IMR-90 (cell line): ENCODE results near the gene CCNA2. TPM values are rescaled to one million over a fixed set of nuclear protein-coding genes. Genes with fewer than 3 reads are reported as not detected.

Experiments used
- ATAC-seq: fragments of 200-7000 bp; cut with Tn5 transposase; 2 replicates; pipeline ENCODE4 v1.9.1; 2020; ENCODE audit warnings: low read depth, mild to moderate bottlenecking, moderate library complexity
- BruUV-seq: library from RNA; stranded (reverse); fragments of 400-500 nt; replicated peaks from 2 replicates; lab custom pipeline; 2021; lab: Mats Ljungman, UMichigan
- CTCF ChIA-PET: fragments of 300-600 bp; formaldehyde crosslinking; extraction: SDS; loops from one replicate; lab custom pipeline; 2021; ENCODE audit warnings: antibody characterized with exemption; lab: Yijun Ruan, JAX
- POLR2A ChIA-PET: fragments of 300-600 bp; sonication (Branson Sonifier 250); formaldehyde crosslinking; loops from one replicate; lab custom pipeline; 2022; ENCODE audit warnings: antibody characterized with exemption; ENCODE audit not compliant: unreplicated experiment; lab: Charles Lee
- DNase-seq: peaks from one replicate; pipeline ENCODE4 v3.0.0; 2013
- H2AFZ ChIP-seq: replicated peaks from 2 replicates; pipeline ENCODE3; 2013; ENCODE audit warnings: low read length, mild to moderate bottlenecking; ENCODE audit not compliant: poor library complexity
- H2AK5ac ChIP-seq: 2 replicates; pipeline ENCODE4 v1.6.1; 2013; ENCODE audit warnings: low read depth, low read length, inconsistent platforms
- H2AK9ac ChIP-seq: replicated peaks from 2 replicates; pipeline ENCODE3; 2013; ENCODE audit warnings: mild to moderate bottlenecking, low read depth, low read length, moderate library complexity; ENCODE audit not compliant: poor library complexity
- H2BK120ac ChIP-seq: 2 replicates; pipeline ENCODE4 v1.6.1; 2013; ENCODE audit warnings: low read depth, low read length, inconsistent platforms
- H2BK15ac ChIP-seq: 3 replicates; pipeline ENCODE4 v1.6.1; 2013; ENCODE audit warnings: low read depth, low read length, inconsistent platforms
- H2BK20ac ChIP-seq: 2 replicates; pipeline ENCODE4 v1.6.1; 2013; ENCODE audit warnings: low read depth, mild to moderate bottlenecking, inconsistent platforms, low read length, moderate library complexity
- H2BK5ac ChIP-seq: 2 replicates; pipeline ENCODE4 v1.6.1; 2013; ENCODE audit warnings: mild to moderate bottlenecking, low read depth, low read length, inconsistent platforms; ENCODE audit not compliant: poor library complexity, severe bottlenecking
- H3K14ac ChIP-seq: replicated peaks from 2 replicates; pipeline ENCODE4 v1.6.1; 2013; ENCODE audit warnings: low read depth, low read length, inconsistent platforms
- H3K18ac ChIP-seq: 2 replicates; pipeline ENCODE4 v1.6.1; 2013; ENCODE audit warnings: low read depth, low read length, control low read depth
- H3K23ac ChIP-seq: 2 replicates; pipeline ENCODE4 v1.6.1; 2013; ENCODE audit warnings: low read depth, low read length, inconsistent platforms
- H3K27ac ChIP-seq: 2 replicates; pipeline ENCODE4 v1.5.1; 2013; ENCODE audit warnings: mild to moderate bottlenecking, control low read depth, low read length; ENCODE audit not compliant: insufficient read depth
- H3K27me3 ChIP-seq: 2 replicates; pipeline ENCODE4 v1.6.1; 2013; ENCODE audit warnings: low read length; ENCODE audit not compliant: control insufficient read depth, insufficient read depth
- H3K36me3 ChIP-seq: 2 replicates; pipeline ENCODE4 v1.6.1; 2013; ENCODE audit warnings: low read length, mixed read lengths; ENCODE audit not compliant: control insufficient read depth, insufficient read depth
- H3K4ac ChIP-seq: 2 replicates; pipeline ENCODE4 v1.6.1; 2013; ENCODE audit warnings: low read depth, low read length, inconsistent platforms
- H3K4me1 ChIP-seq: 2 replicates; pipeline ENCODE4 v1.6.1; 2013; ENCODE audit warnings: low read length, mixed read lengths; ENCODE audit not compliant: control insufficient read depth, insufficient read depth
- H3K4me2 ChIP-seq: 2 replicates; pipeline ENCODE4 v1.6.1; 2013; ENCODE audit warnings: low read depth, mild to moderate bottlenecking, control low read depth, low read length, moderate library complexity
- H3K4me3 ChIP-seq: 2 replicates; pipeline ENCODE4 v1.5.1; 2013; ENCODE audit warnings: low read depth, mild to moderate bottlenecking, control low read depth, low read length, moderate library complexity; ENCODE audit not compliant: insufficient read depth
- H3K56ac ChIP-seq: 2 replicates; pipeline ENCODE4 v1.6.1; 2013; ENCODE audit warnings: low read length, inconsistent platforms; ENCODE audit not compliant: insufficient read depth; ENCODE audit errors: extremely low read depth
- H3K79me1 ChIP-seq, 2 experiments: 2 replicates each; pipeline ENCODE4 v1.6.1; 2013; ENCODE audit warnings: low read length in 2 of 2, inconsistent platforms in 1 of 2, low read depth in 1 of 2
- H3K9ac ChIP-seq: 2 replicates; pipeline ENCODE4 v1.6.1; 2013; ENCODE audit warnings: low read depth, low read length, control low read depth
- H3K9me1 ChIP-seq: 2 replicates; pipeline ENCODE4 v1.6.1; 2013; ENCODE audit warnings: low read length, inconsistent platforms; ENCODE audit not compliant: insufficient read depth
- H3K9me3 ChIP-seq: 2 replicates; pipeline ENCODE4 v1.6.1; 2013; ENCODE audit warnings: low read length; ENCODE audit not compliant: control insufficient read depth, insufficient read depth
- H4K20me1 ChIP-seq: 2 replicates; pipeline ENCODE4 v1.6.1; 2013; ENCODE audit warnings: low read length, inconsistent platforms; ENCODE audit not compliant: insufficient read depth
- H4K5ac ChIP-seq: 2 replicates; pipeline ENCODE4 v1.6.1; 2013; ENCODE audit warnings: mild to moderate bottlenecking, low read depth, low read length, control low read depth
- H4K8ac ChIP-seq, 2 experiments: 2 replicates each; pipeline ENCODE4 v1.6.1; 2013; ENCODE audit warnings: low read depth in 2 of 2, low read length in 2 of 2, control low read depth in 1 of 2, inconsistent platforms in 1 of 2
- H4K91ac ChIP-seq: 2 replicates; pipeline ENCODE4 v1.6.1; 2013; ENCODE audit warnings: low read depth, low read length, inconsistent platforms; ENCODE audit not compliant: insufficient read depth
- BHLHE40 ChIP-seq: fragments of 150-350 bp; IDR thresholded peaks from 2 replicates; pipeline ENCODE4 v1.6.1; 2016; ENCODE audit warnings: mild to moderate bottlenecking, low read depth, low read length
- CEBPB ChIP-seq: IDR thresholded peaks from 2 replicates; pipeline ENCODE4 v1.6.1; 2012; ENCODE audit warnings: low read depth, low read length, improper control_type of control experiment
- CHD1 ChIP-seq: IDR thresholded peaks from 2 replicates; pipeline ENCODE4 v1.6.1; 2012; ENCODE audit warnings: low read depth, low read length, improper control_type of control experiment
- CTCF ChIP-seq: conservative IDR thresholded peaks from 2 replicates; pipeline ENCODE4 v1.5.1; 2012; ENCODE audit warnings: mild to moderate bottlenecking, low read depth, low read length, improper control_type of control experiment
- FOS ChIP-seq: fragments of 150-350 bp; IDR thresholded peaks from 2 replicates; pipeline ENCODE4 v1.6.1; 2016; ENCODE audit warnings: low read depth, low read length
- MAFK ChIP-seq: IDR thresholded peaks from 2 replicates; pipeline ENCODE4 v1.6.1; 2012; ENCODE audit warnings: low read depth, low read length, improper control_type of control experiment
- MAZ ChIP-seq: IDR thresholded peaks from 2 replicates; pipeline ENCODE4 v1.6.1; 2012; ENCODE audit warnings: low read depth, mild to moderate bottlenecking, low read length, improper control_type of control experiment, moderate library complexity, borderline replicate concordance
- MXI1 ChIP-seq: IDR thresholded peaks from 2 replicates; pipeline ENCODE4 v1.6.1; 2012; ENCODE audit warnings: low read depth, mild to moderate bottlenecking, low read length, moderate library complexity, borderline replicate concordance
- NFE2L2 ChIP-seq: fragments of 150-350 bp; IDR thresholded peaks from 2 replicates; pipeline ENCODE4 v1.6.1; 2016; ENCODE audit warnings: low read depth, mild to moderate bottlenecking, low read length
- POLR2A ChIP-seq: IDR thresholded peaks from 2 replicates; pipeline ENCODE4 v1.6.1; 2012; ENCODE audit warnings: mild to moderate bottlenecking, low read depth, low read length
- RAD21 ChIP-seq: IDR thresholded peaks from 2 replicates; pipeline ENCODE4 v1.6.1; 2012; ENCODE audit warnings: low read length, improper control_type of control experiment
- RCOR1 ChIP-seq: IDR thresholded peaks from 2 replicates; pipeline ENCODE4 v1.6.1; 2012; ENCODE audit warnings: mild to moderate bottlenecking, low read length, improper control_type of control experiment; ENCODE audit not compliant: insufficient replicate concordance
- RFX5 ChIP-seq: IDR thresholded peaks from 2 replicates; pipeline ENCODE4 v1.8.0; 2012; ENCODE audit warnings: low read depth, mild to moderate bottlenecking, low read length, moderate library complexity
- SMC3 ChIP-seq: fragments of 150-350 bp; IDR thresholded peaks from 2 replicates; pipeline ENCODE4 v1.6.1; 2016; ENCODE audit warnings: low read depth, mild to moderate bottlenecking, antibody characterized with exemption, low read length, moderate library complexity
- WGBS, 2 experiments: methylation state at CpG; one replicate each; pipeline versions ENCODE4 v1.1.5 to v1.1.7; 2013; ENCODE audit warnings: missing lambda C conversion rate in 2 of 2; ENCODE audit not compliant: insufficient read length in 1 of 2; ENCODE audit errors: extremely low coverage in 2 of 2; 5-methylcytosine and 5-hydroxymethylcytosine counted together
- dilution Hi-C: fragments of 300-500 bp; cut with HindIII; formaldehyde crosslinking; loops from one replicate; pipeline ENCODE4 v1.14.3; 2018; ENCODE audit warnings: low sequenced_read_pairs; ENCODE audit not compliant: unreplicated experiment
- in situ Hi-C: fragments of 300-500 bp; cut with MboI; formaldehyde crosslinking; loops from 3 replicates; pipeline ENCODE4 v1.14.3; 2019; ENCODE audit warnings: low sequenced_read_pairs, inconsistent platforms, mixed read lengths
- intact Hi-C: fragments of 100-400 bp; cut with micrococcal nuclease; formaldehyde crosslinking; loops from 2 replicates; pipeline ENCODE4 v1.10.0; 2022
- polyA plus RNA-seq, 3 experiments: library from polyadenylated mRNA; depleted of rRNA; stranded (reverse); fragments of >200 nt; gene quantifications; 2 replicates each; pipeline ENCODE4 v1.2.3, GENCODE V29; 2012; ENCODE audit warnings: low replicate concordance in 1 of 3
- total RNA-seq: library from RNA; depleted of rRNA; stranded (reverse); fragments of >200 nt; gene quantifications from 2 replicates; pipeline ENCODE4 v1.2.3, GENCODE V29; 2012
- TF ChIP-seq, protein P1 (sequence below): fragments of 150-350 bp; IDR thresholded peaks from 2 replicates; pipeline ENCODE4 v1.6.1; 2017; ENCODE audit warnings: mild to moderate bottlenecking, antibody characterized with exemption, low read length, low read depth
- TF ChIP-seq, protein P2 (sequence below): fragments of 150-350 bp; IDR thresholded peaks from 2 replicates; pipeline ENCODE4 v1.6.1; 2016; ENCODE audit warnings: low read depth, mild to moderate bottlenecking, low read length, moderate library complexity, borderline replicate concordance

The CCNA2 gene
- total and polyA plus RNA-seq, 2 of the 4 experiments (the other 2 are of a cell fraction), result 22.8 to 54.3 TPM

GRCh38 chr4:121806411-121806810 lies 17.3 kb downstream of the CCNA2 start:
- peaks cover 19 to 20% of the 10 kb centered on the region in 2 experiments for H3K79me1 ChIP-seq
- H4K91ac ChIP-seq, result no peak overlapping the region
- in situ Hi-C loops (loop anchor here (10.0 kb wide), 1 partner anchor 122 kb away; no protein-coding TSS in a partner anchor), intact Hi-C loops (no loop called here), dilution Hi-C loops (no loop called here)
- no peak overlapping the region for H3K4me3 ChIP-seq
- WGBS, 2 experiments, result no CpG with 5 or more reads among the region's 4 CpGs
- H3K36me3 ChIP-seq, result peaks cover 29% of the 10 kb centered on the region
- no peaks in the 10 kb centered on the region for H4K20me1 ChIP-seq
- H4K8ac ChIP-seq, result no peak overlapping the region
- CTCF ChIA-PET, result no interaction called here
- DNase-seq (no peak), ATAC-seq (no peak)
- no peaks in the 10 kb centered on the region for H3K27me3 ChIP-seq
- no peak overlapping the region for H2AK9ac ChIP-seq
- H3K18ac ChIP-seq, result no peak overlapping the region
- POLR2A ChIA-PET, result no interaction called here
- H3K9me3 ChIP-seq, result no peaks in the 10 kb centered on the region
- no peak overlapping the region for H2BK5ac ChIP-seq
- no peak overlapping the region for H3K27ac ChIP-seq
- H2BK20ac ChIP-seq, result no peak overlapping the region
- no peak overlapping the region for H3K4ac ChIP-seq
- no peak overlapping the region for H2BK120ac ChIP-seq
- no peak overlapping the region for H3K23ac ChIP-seq
- H2AFZ ChIP-seq, result no peak overlapping the region
- H3K9me1 ChIP-seq, result 0 out of 2 replicates have a peak, but pooled peaks cover 2% of the 10 kb centered on the region
- no peaks in the 10 kb centered on the region for H3K4me1 ChIP-seq
- no peak overlapping the region for H3K4me2 ChIP-seq
- H2AK5ac ChIP-seq, result no peak overlapping the region
- no peak overlapping the region for H3K9ac ChIP-seq
- no peak overlapping the region for H3K56ac ChIP-seq
- no peak overlapping the region for H4K5ac ChIP-seq
- H3K14ac ChIP-seq, result no peak overlapping the region
- no peak for TF ChIP-seq POLR2A
- no peak for TF ChIP-seq BHLHE40
- no peak for TF ChIP-seq MAZ
- TF ChIP-seq FOS, result no peak
- TF ChIP-seq RCOR1, result no peak
- no peak for TF ChIP-seq MXI1
- no peak for TF ChIP-seq SMC3
- TF ChIP-seq MAFK, result no peak
- TF ChIP-seq CHD1, result no peak
- TF ChIP-seq NFE2L2, result no peak
- TF ChIP-seq CEBPB, result no peak
- TF ChIP-seq, protein P1, sequence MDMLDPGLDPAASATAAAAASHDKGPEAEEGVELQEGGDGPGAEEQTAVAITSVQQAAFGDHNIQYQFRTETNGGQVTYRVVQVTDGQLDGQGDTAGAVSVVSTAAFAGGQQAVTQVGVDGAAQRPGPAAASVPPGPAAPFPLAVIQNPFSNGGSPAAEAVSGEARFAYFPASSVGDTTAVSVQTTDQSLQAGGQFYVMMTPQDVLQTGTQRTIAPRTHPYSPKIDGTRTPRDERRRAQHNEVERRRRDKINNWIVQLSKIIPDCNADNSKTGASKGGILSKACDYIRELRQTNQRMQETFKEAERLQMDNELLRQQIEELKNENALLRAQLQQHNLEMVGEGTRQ, result no peak
- no peak for TF ChIP-seq CTCF
- TF ChIP-seq, protein P2, sequence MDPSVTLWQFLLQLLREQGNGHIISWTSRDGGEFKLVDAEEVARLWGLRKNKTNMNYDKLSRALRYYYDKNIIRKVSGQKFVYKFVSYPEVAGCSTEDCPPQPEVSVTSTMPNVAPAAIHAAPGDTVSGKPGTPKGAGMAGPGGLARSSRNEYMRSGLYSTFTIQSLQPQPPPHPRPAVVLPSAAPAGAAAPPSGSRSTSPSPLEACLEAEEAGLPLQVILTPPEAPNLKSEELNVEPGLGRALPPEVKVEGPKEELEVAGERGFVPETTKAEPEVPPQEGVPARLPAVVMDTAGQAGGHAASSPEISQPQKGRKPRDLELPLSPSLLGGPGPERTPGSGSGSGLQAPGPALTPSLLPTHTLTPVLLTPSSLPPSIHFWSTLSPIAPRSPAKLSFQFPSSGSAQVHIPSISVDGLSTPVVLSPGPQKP, result no peak
- TF ChIP-seq RAD21, result no peak
- TF ChIP-seq RFX5, result no peak
- no TSS peak for BruUV-seq
- H2BK15ac ChIP-seq, result no peak overlapping the region
